Activated naive CD8-positive, alpha-beta T cell (primary cell): Measurements from ENCODE around the gene BSG.
A peak's percentile ranks its signal among the peaks of the same experiment; 100 is the strongest.
"Not testable (repeated sequence)": the region's sequence is repeated elsewhere in the genome, so short reads cannot be mapped to it uniquely, and the experiment has no call there.

Experiments
- H3K27ac Mint-ChIP-seq: one replicate; pipeline ENCODE4 v1.8.0; 2021; ENCODE audit warnings: mixed read lengths
- H3K27me3 Mint-ChIP-seq: one replicate; pipeline ENCODE4 v1.8.0; 2021; ENCODE audit warnings: mixed read lengths
- H3K36me3 Mint-ChIP-seq: one replicate; pipeline ENCODE4 v1.8.0; 2021; ENCODE audit warnings: mixed read lengths
- H3K4me1 Mint-ChIP-seq: one replicate; pipeline ENCODE4 v1.8.0; 2021; ENCODE audit warnings: low read depth, mixed read lengths
- H3K4me3 Mint-ChIP-seq: one replicate; pipeline ENCODE4 v1.8.0; 2021; ENCODE audit warnings: mild to moderate bottlenecking, mixed read lengths
- H3K9me3 Mint-ChIP-seq: one replicate; pipeline ENCODE4 v1.8.0; 2021; ENCODE audit warnings: low read depth, mixed read lengths

The BSG gene

GRCh38 chr19:610801-611480 is 38.5 kb downstream of the BSG start:
- Mint-ChIP-seq H3K9me3 (no peaks in the 10 kb centered on the region), H3K36me3 (peaks cover 2% of the 10 kb centered on the region), H3K27ac (peak overlapping the region; percentile 94), H3K27me3 (no peaks in the 10 kb centered on the region), H3K4me1 (peaks cover 17% of the 10 kb centered on the region), H3K4me3 (peak overlapping the region; percentile 95)

GRCh38 chr19:611481-611868 is 39.1 kb downstream of the BSG start:
- Mint-ChIP-seq H3K27me3 (no peaks in the 10 kb centered on the region), H3K4me3 (peak overlapping the region; percentile 95), H3K9me3 (no peaks in the 10 kb centered on the region), H3K4me1 (peaks cover 17% of the 10 kb centered on the region), H3K27ac (peak overlapping the region; percentile 94), H3K36me3 (peaks cover 2% of the 10 kb centered on the region)

GRCh38 chr19:612941-613340 is 40.5 kb downstream of the BSG start:
- Mint-ChIP-seq H3K9me3 (no peaks in the 10 kb centered on the region), H3K4me3 (no peak overlapping the region), H3K36me3 (peaks cover 2% of the 10 kb centered on the region), H3K27ac (no peak overlapping the region), H3K4me1 (peaks cover 15% of the 10 kb centered on the region), H3K27me3 (no peaks in the 10 kb centered on the region)

DNA sequence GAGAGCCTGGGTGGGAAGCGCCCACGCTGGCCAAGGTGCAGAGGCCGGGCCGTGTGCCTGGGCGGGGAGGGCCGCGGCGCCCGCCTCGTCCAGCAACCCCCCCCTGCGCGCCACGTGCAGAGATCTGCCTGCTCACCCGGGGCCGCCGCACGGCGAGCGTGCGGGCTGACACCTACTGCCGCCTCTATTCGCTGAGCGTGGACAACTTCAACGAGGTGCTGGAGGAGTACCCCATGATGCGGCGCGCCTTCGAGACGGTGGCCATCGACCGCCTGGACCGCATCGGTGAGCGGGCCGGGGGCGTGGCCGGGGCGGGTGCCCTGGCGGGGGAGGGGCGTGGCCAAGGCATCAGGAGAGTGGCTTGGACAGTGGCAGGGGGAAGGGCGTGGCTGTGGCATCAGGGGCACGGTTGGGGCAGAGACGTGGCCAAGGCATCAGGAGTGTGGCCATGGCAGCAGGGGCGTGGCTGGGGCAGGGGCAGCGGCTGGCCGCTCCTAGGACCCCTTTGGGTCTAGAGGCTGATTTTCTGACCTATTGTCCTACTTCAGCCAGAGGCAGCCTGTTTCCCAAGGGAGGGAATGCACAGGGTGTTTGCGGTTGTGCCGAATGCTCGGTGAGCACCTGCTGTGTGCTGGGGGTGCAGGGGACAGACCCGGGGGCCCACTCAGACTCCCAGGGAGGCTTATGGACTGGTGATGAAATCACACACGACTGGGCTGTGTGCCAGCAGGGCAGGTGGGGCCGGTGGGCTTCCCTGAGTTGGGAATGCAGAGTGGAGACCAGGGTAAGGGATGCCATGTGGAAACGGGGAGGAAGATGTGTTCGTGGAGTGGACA is 41.6 kb downstream of the BSG start:
- Mint-ChIP-seq H3K4me3 (no peak overlapping the region), H3K27ac (no peak overlapping the region), H3K36me3 (peaks cover 2% of the 10 kb centered on the region), H3K4me1 (peaks cover 15% of the 10 kb centered on the region), H3K27me3 (no peaks in the 10 kb centered on the region), H3K9me3 (no peaks in the 10 kb centered on the region)

- peaks cover 13% of the 10 kb centered on the region for H3K4me1 Mint-ChIP-seq
- no peaks in the 10 kb centered on the region for H3K9me3 Mint-ChIP-seq
- peak overlapping the region; percentile 76 for H3K4me3 Mint-ChIP-seq
Measured at GRCh38 chr19:615619-616018, 43.2 kb downstream of the BSG start.

DNA sequence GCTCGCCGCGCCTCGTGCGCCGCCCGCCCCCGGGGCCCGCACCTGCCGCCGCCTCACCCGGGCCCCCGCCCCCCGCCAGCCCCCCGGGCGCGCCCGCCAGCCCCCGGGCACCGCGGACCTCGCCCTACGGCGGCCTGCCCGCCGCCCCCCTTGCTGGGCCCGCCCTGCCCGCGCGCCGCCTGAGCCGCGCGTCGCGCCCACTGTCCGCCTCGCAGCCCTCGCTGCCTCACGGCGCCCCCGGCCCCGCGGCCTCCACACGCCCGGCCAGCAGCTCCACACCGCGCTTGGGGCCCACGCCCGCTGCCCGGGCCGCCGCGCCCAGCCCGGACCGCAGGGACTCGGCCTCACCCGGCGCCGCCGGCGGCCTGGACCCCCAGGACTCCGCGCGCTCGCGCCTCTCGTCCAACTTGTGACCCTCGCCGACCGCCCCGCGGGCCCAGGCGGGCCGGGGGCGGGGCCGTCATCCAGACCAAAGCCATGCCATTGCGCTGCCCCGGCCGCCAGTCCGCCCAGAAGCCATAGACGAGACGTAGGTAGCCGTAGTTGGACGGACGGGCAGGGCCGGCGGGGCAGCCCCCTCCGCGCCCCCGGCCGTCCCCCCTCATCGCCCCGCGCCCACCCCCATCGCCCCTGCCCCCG is 43.8 kb downstream of the BSG start:
- Mint-ChIP-seq H3K27ac (no peak overlapping the region), H3K36me3 (peaks cover 2% of the 10 kb centered on the region), H3K4me1 (peaks cover 9% of the 10 kb centered on the region), H3K4me3 (no peak overlapping the region), H3K27me3 (no peaks in the 10 kb centered on the region), H3K9me3 (no peaks in the 10 kb centered on the region)

More at GRCh38 chr19:615619-616018, 43.2 kb downstream of the BSG start:
- peaks cover 2% of the 10 kb centered on the region for H3K36me3 Mint-ChIP-seq
- H3K27me3 Mint-ChIP-seq: no peaks in the 10 kb centered on the region
- peak overlapping the region; percentile 58 for H3K27ac Mint-ChIP-seq

GRCh38 chr19:616747-617526 is 44.5 kb downstream of the BSG start:
- H3K27ac Mint-ChIP-seq: no peak overlapping the region
- H3K27me3 Mint-ChIP-seq: no peaks in the 10 kb centered on the region
- H3K36me3 Mint-ChIP-seq: peaks cover 2% of the 10 kb centered on the region
- H3K4me1 Mint-ChIP-seq: peaks cover 3% of the 10 kb centered on the region
- no peaks in the 10 kb centered on the region for H3K9me3 Mint-ChIP-seq
- H3K4me3 Mint-ChIP-seq: no peak overlapping the region

DNA sequence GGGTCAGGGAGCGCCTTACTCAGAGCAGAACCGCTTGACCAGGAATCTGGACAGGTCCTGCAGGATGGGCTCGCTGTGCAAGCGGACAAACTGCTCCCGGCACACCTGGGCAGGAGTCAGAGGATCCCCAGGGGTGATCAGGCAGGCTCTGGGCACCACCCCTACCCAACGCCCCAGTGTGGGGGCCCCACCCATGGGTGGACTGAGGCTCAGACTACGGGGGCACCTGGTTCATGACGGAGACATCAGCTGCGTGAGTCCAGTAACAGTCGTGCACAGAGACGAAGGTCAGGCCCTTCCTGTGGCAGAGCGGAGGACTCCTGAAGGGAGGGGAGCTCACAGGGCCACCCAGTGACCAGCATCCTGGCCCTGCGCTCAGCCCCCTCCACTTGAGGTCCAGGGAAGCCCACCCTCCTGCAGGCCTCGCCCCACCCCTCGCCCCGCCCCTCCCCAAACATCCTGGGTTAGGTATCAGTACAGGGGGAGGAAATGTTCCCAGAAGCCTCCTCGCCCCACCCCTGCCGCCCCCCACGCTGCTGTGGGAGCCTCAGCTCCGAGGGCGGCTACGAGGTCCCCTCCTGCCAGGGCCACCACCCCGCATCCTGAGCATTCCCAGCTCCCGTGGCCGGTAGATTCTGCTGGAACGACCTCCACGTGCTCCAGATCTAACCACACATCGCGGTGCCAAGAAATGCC is 45.3 kb downstream of the BSG start:
- Mint-ChIP-seq H3K27ac (no peak overlapping the region), H3K27me3 (no peaks in the 10 kb centered on the region), H3K9me3 (no peaks in the 10 kb centered on the region), H3K36me3 (peaks cover 2% of the 10 kb centered on the region), H3K4me1 (peaks cover 3% of the 10 kb centered on the region), H3K4me3 (no peak overlapping the region)

DNA sequence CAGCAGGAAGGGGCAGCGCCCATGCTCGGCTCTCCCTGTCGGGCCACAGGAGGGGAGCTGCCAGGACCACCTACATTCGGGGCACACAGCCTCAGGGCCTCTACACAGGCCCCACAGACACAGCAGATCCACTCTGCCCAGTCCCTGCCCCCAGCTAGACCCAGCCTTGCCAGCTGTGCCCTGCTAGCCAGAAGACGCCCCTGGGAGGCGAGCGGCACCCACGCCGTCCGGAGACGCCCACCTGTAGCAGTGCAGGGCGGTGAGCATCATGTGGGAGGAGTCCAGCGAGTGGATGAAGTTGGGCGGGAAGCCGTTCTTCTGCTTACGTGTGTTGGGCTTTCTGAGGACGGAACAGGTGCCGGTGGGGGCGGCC is 45.8 kb downstream of the BSG start:
- no peaks in the 10 kb centered on the region for H3K9me3 Mint-ChIP-seq
- H3K27ac Mint-ChIP-seq: no peak overlapping the region
- H3K36me3 Mint-ChIP-seq: peaks cover 2% of the 10 kb centered on the region
- peaks cover 3% of the 10 kb centered on the region for H3K4me1 Mint-ChIP-seq
- no peak overlapping the region for H3K4me3 Mint-ChIP-seq
- no peaks in the 10 kb centered on the region for H3K27me3 Mint-ChIP-seq

DNA sequence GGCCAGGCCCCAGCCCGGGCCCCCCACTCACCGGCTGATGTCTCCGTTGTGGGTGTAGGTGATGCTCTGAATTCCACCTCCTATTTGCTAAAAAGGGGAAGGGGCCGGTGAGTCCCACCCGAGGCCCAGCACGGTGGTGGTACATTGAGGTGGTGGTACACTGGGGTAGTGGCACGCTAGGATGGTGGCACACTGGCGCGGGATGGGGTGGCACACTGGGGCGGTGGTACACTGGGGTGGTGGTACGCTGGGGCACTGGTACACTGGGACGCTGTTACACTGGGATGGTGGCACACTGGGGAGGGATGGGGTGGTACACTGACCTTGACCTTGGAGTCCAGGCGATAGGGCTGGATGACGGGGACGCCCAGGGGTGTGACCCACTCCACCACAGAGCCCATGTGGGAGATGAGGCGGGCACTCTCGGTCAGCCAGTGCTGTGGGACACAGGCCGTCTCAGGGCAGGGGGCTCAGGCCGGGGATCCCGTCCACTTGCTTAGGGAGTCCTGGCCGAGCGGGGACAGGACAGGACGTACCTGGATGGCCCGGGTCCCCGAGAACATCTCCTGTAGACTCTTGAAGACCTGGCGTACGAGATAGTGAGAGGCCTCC is 46.4 kb downstream of the BSG start:
- H3K4me1 Mint-ChIP-seq: peaks cover 3% of the 10 kb centered on the region
- H3K9me3 Mint-ChIP-seq: no peaks in the 10 kb centered on the region
- H3K36me3 Mint-ChIP-seq: peaks cover 2% of the 10 kb centered on the region
- H3K27ac Mint-ChIP-seq: no peak overlapping the region
- no peaks in the 10 kb centered on the region for H3K27me3 Mint-ChIP-seq
- H3K4me3 Mint-ChIP-seq: no peak overlapping the region

GRCh38 chr19:619286-620002 is 47.0 kb downstream of the BSG start:
- H3K27me3 Mint-ChIP-seq: no peaks in the 10 kb centered on the region
- H3K27ac Mint-ChIP-seq: no peak overlapping the region
- no peaks in the 10 kb centered on the region for H3K9me3 Mint-ChIP-seq
- H3K36me3 Mint-ChIP-seq: peaks cover 2% of the 10 kb centered on the region
- H3K4me3 Mint-ChIP-seq: no peak overlapping the region
- H3K4me1 Mint-ChIP-seq: peaks cover 3% of the 10 kb centered on the region

DNA sequence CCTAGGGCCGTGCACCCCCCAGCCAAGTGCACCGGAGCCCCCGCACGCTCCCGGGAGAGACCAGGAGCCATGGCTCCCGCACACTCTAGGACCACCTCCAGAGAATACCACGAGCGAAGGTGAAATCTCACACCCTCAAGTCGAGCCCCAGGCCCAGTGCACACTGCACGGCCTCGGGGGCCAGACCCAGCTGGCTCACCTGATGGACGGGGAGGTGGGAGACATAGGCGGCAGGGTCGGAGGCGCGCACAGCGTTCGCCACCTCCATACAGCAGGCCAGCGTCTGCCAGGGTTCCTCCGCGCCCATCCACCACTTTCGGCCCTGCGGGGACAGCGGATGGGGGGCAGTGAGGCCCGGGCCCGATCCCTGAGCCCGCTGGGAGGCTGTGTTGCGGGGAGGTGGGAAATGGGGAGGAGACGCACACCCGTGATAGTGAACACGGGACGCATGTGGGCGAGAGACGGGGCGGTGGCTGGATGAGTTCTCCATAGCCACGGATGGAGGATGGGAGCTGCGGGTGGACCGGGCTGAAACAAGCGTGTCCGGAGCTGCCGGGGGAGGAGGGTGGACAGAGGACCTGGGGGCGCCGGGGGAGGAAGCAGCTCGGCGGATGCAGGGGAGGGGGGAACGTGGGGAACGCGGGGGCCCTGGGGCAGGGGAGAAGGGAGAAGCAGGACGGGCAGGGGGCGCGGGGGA is 47.9 kb downstream of the BSG start:
- H3K27ac Mint-ChIP-seq: no peak overlapping the region
- H3K36me3 Mint-ChIP-seq: peaks cover 2% of the 10 kb centered on the region
- no peak overlapping the region for H3K4me3 Mint-ChIP-seq
- peaks cover 3% of the 10 kb centered on the region for H3K4me1 Mint-ChIP-seq
- H3K27me3 Mint-ChIP-seq: no peaks in the 10 kb centered on the region
- H3K9me3 Mint-ChIP-seq: no peaks in the 10 kb centered on the region

GRCh38 chr19:621191-621590 is 48.8 kb downstream of the BSG start:
- H3K27me3 Mint-ChIP-seq, H3K36me3 Mint-ChIP-seq, H3K9me3 Mint-ChIP-seq, H3K27ac Mint-ChIP-seq, H3K4me3 Mint-ChIP-seq, H3K4me1 Mint-ChIP-seq: not testable (repeated sequence)
